Measurements from ENCODE around the gene CD8B2. TPM values are rescaled to one million over a fixed set of nuclear protein-coding genes. Genes with fewer than 3 reads are reported as not detected.
A peak's percentile ranks its signal among the peaks of the same experiment; 100 is the strongest.

CD8B2 gene
- total and polyA plus RNA-seq, 2 of the 13 experiments (the other 11 are each of a cell fraction or from before 2014, with no cell fraction given), result not detected

- TF ChIP-seq CTCF (CRISPR knock-in tag; IDR thresholded peaks at IDR 0.05), result peak; percentile 96
Observed at GRCh38 chr2:106542746-106543359, 55.7 kb downstream of the CD8B2 start (continued).

GRCh38 chr2:106545007-106545406 is 57.8 kb downstream of the CD8B2 start:
- Histone ChIP-seq H3K9me3 (ENCODE audit: low read length) (no peaks in the 10 kb centered on the region), H3K4me3 (replicated peaks in 1 of 3; ENCODE audit: insufficient read depth in 1 of 3, low read depth in 2 of 3, low read length in 3 of 3) (no peak overlapping the region), H3K27ac (ENCODE audit: extremely low read length, insufficient read depth, low read length) (no peak overlapping the region), H3K79me2 (ENCODE audit: insufficient read depth, low read length) (no peaks in the 10 kb centered on the region), H2AFZ (ENCODE audit: low read length) (no peak overlapping the region), H3K4me2 (ENCODE audit: low read depth, low read length) (no peak overlapping the region), H3K4me1 (ENCODE audit: insufficient read depth, low read length) (no peaks in the 10 kb centered on the region), H3K27me3 (ENCODE audit: control insufficient read depth in 1 of 2, insufficient read depth in 2 of 2, low read length in 2 of 2) (peaks cover 0 to 50% of the 10 kb centered on the region in 2 experiments; a peak in 2 of 5 replicates), H3K36me3 (replicated peaks in 1 of 2; ENCODE audit: control insufficient read depth in 1 of 2, insufficient read depth in 2 of 2, low read length in 2 of 2) (no peaks in the 10 kb centered on the region), H4K20me1 (ENCODE audit: insufficient read depth, low read length) (no peaks in the 10 kb centered on the region), H3K9ac (ENCODE audit: insufficient read depth, low read depth, low read length) (no peak overlapping the region)
- FAIRE-seq (no peak), DNase-seq (ENCODE audit: low spot score) (no peak), ATAC-seq (no peak)
- WGBS (ENCODE audit: low lambda C conversion rate), result 63% methylated on average over 9 of the region's 10 CpGs
- in situ Hi-C loops (cut with HindIII; ENCODE audit: extremely low pct_ligation_motif_present, low pct_unique_long_range_greater_than_20kb) (no loop called here), intact Hi-C loops (cut with micrococcal nuclease; ENCODE audit: unreplicated experiment) (loop anchor here (10.0 kb wide), 1 partner anchor 320 kb away; no protein-coding TSS in a partner anchor)
- BruUV-seq (replicated peaks), result no TSS peak
- TF ChIP-seq CBX1 (IDR thresholded peaks at IDR 0.05; ENCODE audit: low read depth), result no peak
- no peak for TF ChIP-seq RARA (CRISPR knock-in tag; IDR thresholded peaks at IDR 0.05)
- no peak for TF ChIP-seq CHCHD3 (CRISPR knock-in tag; IDR thresholded peaks at IDR 0.05)
- TF ChIP-seq ZNF563 (CRISPR knock-in tag; IDR thresholded peaks at IDR 0.05), result no peak
- TF ChIP-seq XBP1 (CRISPR knock-in tag; IDR thresholded peaks at IDR 0.05), result no peak
- no peak for TF ChIP-seq RELA (CRISPR knock-in tag; IDR thresholded peaks at IDR 0.05)
- no peak for TF ChIP-seq ZNF749 (CRISPR knock-in tag; IDR thresholded peaks at IDR 0.05; ENCODE audit: borderline replicate concordance)
- no peak for TF ChIP-seq ZNF33B (CRISPR knock-in tag; IDR thresholded peaks at IDR 0.05)
- no peak for TF ChIP-seq POGZ (CRISPR knock-in tag; IDR thresholded peaks at IDR 0.05)
- no peak for TF ChIP-seq ZNF256 (CRISPR knock-in tag; conservative IDR thresholded peaks at IDR 0.05)
- TF ChIP-seq ZNF687 (CRISPR knock-in tag; IDR thresholded peaks at IDR 0.05), result no peak
- no peak for TF ChIP-seq ZNF558 (CRISPR knock-in tag; IDR thresholded peaks at IDR 0.05; ENCODE audit: borderline replicate concordance)
- no peak for TF ChIP-seq CEBPB (IDR thresholded peaks at IDR 0.05; ENCODE audit: borderline replicate concordance, low read depth, low read length)
- no peak for TF ChIP-seq CENPX (CRISPR knock-in tag; IDR thresholded peaks at IDR 0.05)
- TF ChIP-seq KMT2B (CRISPR knock-in tag; IDR thresholded peaks at IDR 0.05), result no peak
- TF ChIP-seq ZNF30 (CRISPR knock-in tag; IDR thresholded peaks at IDR 0.05), result no peak
- ChIA-PET CTCF (ENCODE audit: low intra/inter-chr PET ratio, low total read pairs) (no interaction called here), POLR2A (no interaction called here)
